H9 (cell line): ENCODE measurements around the gene GOLGA6L7. TPM values are rescaled to one million over a fixed set of nuclear protein-coding genes. Genes with fewer than 3 reads are reported as not detected.

Source experiments
- DNase-seq: peaks from one replicate; pipeline ENCODE4 v3.0.0-alpha.2; 2017
- H2AFZ ChIP-seq: one replicate; pipeline ENCODE4 v1.6.1; 2013; ENCODE audit warnings: mild to moderate bottlenecking, low read length, control low read depth, moderate library complexity
- H2AK5ac ChIP-seq: 2 replicates; pipeline ENCODE4 v1.6.1; 2013; ENCODE audit warnings: low read length, control low read depth, mixed read lengths; ENCODE audit not compliant: insufficient read length
- H2BK120ac ChIP-seq: one replicate; pipeline ENCODE4 v1.6.1; 2013; ENCODE audit warnings: low read depth, mild to moderate bottlenecking, low read length, control low read depth, inconsistent platforms; ENCODE audit not compliant: poor library complexity, severe bottlenecking
- H2BK12ac ChIP-seq: 2 replicates; pipeline ENCODE4 v1.6.1; 2013; ENCODE audit warnings: low read length, control low read depth, mixed read lengths, low read depth; ENCODE audit not compliant: insufficient read length
- H2BK15ac ChIP-seq: 2 replicates; pipeline ENCODE4 v1.6.1; 2013; ENCODE audit warnings: low read depth, low read length, control low read depth
- H2BK20ac ChIP-seq: one replicate; pipeline ENCODE4 v1.6.1; 2013; ENCODE audit warnings: low read depth, mild to moderate bottlenecking, low read length, control low read depth, inconsistent platforms; ENCODE audit not compliant: poor library complexity, severe bottlenecking
- H2BK5ac ChIP-seq: 2 replicates; pipeline ENCODE4 v1.6.1; 2013; ENCODE audit warnings: low read length, control low read depth, mixed read lengths; ENCODE audit not compliant: insufficient read length
- H3K14ac ChIP-seq: 2 replicates; pipeline ENCODE4 v1.6.1; 2013; ENCODE audit warnings: low read length, control low read depth; ENCODE audit not compliant: insufficient read depth
- H3K18ac ChIP-seq: 2 replicates; pipeline ENCODE4 v1.6.1; 2013; ENCODE audit warnings: low read depth, mild to moderate bottlenecking, mixed read lengths, low read length, control low read depth; ENCODE audit not compliant: insufficient read length
- H3K23ac ChIP-seq: 2 replicates; pipeline ENCODE4 v1.6.1; 2013; ENCODE audit warnings: low read length, control low read depth, mixed read lengths, low read depth; ENCODE audit not compliant: insufficient read length
- H3K23me2 ChIP-seq: 2 replicates; pipeline ENCODE4 v1.6.1; 2013; ENCODE audit warnings: low read depth, mild to moderate bottlenecking, mixed read lengths, low read length, control low read depth; ENCODE audit not compliant: insufficient read length, poor library complexity, severe bottlenecking
- H3K27ac ChIP-seq: 2 replicates; pipeline ENCODE4 v1.5.1; 2013; ENCODE audit warnings: low read length, control low read depth, mixed read lengths, low read depth; ENCODE audit not compliant: insufficient read length
- H3K27me3 ChIP-seq: 2 replicates; pipeline ENCODE4 v1.6.1; 2013; ENCODE audit warnings: low read length, control low read depth, inconsistent platforms; ENCODE audit not compliant: insufficient read depth
- H3K4ac ChIP-seq: 2 replicates; pipeline ENCODE4 v1.6.1; 2013; ENCODE audit warnings: low read depth, mild to moderate bottlenecking, control low read depth, inconsistent platforms, low read length, moderate library complexity
- H3K4me1 ChIP-seq: 2 replicates; pipeline ENCODE4 v1.6.1; 2013; ENCODE audit warnings: low read length, control low read depth, inconsistent platforms; ENCODE audit not compliant: insufficient read depth
- H3K4me2 ChIP-seq: 2 replicates; pipeline ENCODE4 v1.6.1; 2013; ENCODE audit warnings: low read length, control low read depth, mixed read lengths; ENCODE audit not compliant: insufficient read length, insufficient read depth
- H3K56ac ChIP-seq: 2 replicates; pipeline ENCODE4 v1.6.1; 2013; ENCODE audit warnings: low read depth, mild to moderate bottlenecking, mixed read lengths, low read length, control low read depth; ENCODE audit not compliant: insufficient read length
- H3K79me1 ChIP-seq: 2 replicates; pipeline ENCODE4 v1.6.1; 2013; ENCODE audit warnings: low read depth, mild to moderate bottlenecking, moderate library complexity, low read length, control low read depth, inconsistent platforms; ENCODE audit not compliant: insufficient read depth, poor library complexity, severe bottlenecking
- H3K79me2 ChIP-seq: 2 replicates; pipeline ENCODE4 v1.6.1; 2013; ENCODE audit warnings: low read length, control low read depth, inconsistent platforms; ENCODE audit not compliant: insufficient read depth
- H3K9ac ChIP-seq: 2 replicates; pipeline ENCODE4 v1.6.1; 2013; ENCODE audit warnings: low read length, control low read depth, mixed read lengths; ENCODE audit not compliant: insufficient read length; ENCODE audit errors: extremely low read depth
- H3K9me3 ChIP-seq: one replicate; pipeline ENCODE4 v1.6.1; 2013; ENCODE audit warnings: low read depth, low read length, inconsistent platforms; ENCODE audit not compliant: control insufficient read depth
- H3T11ph ChIP-seq: one replicate; pipeline ENCODE4 v1.6.1; 2013; ENCODE audit warnings: mild to moderate bottlenecking, low read length, control low read depth, inconsistent platforms
- H4K20me1 ChIP-seq: one replicate; pipeline ENCODE4 v1.6.1; 2013; ENCODE audit not compliant: control insufficient read depth, insufficient read length, insufficient read depth
- H4K5ac ChIP-seq: 2 replicates; pipeline ENCODE4 v1.6.1; 2013; ENCODE audit warnings: low read depth, mild to moderate bottlenecking, mixed read lengths, low read length, control low read depth; ENCODE audit not compliant: insufficient read length
- H4K8ac ChIP-seq: replicated peaks from 2 replicates; pipeline ENCODE4 v1.6.1; 2013; ENCODE audit warnings: low read length, control low read depth, mixed read lengths, low read depth; ENCODE audit not compliant: insufficient read length
- H4K91ac ChIP-seq: 2 replicates; pipeline ENCODE4 v1.6.1; 2013; ENCODE audit warnings: low read depth, mild to moderate bottlenecking, moderate library complexity, mixed read lengths, low read length, control low read depth; ENCODE audit not compliant: insufficient read length
- H3K27ac Mint-ChIP-seq, 3 experiments: 2 replicates in 2 of 3; 3 replicates in 1 of 3; pipeline ENCODE4 v1.8.0; 2020 to 2021; ENCODE audit warnings: mixed read lengths in 3 of 3, mild to moderate bottlenecking in 1 of 3, moderate library complexity in 1 of 3
- H3K27me3 Mint-ChIP-seq: 2 replicates; pipeline ENCODE4 v1.8.0; 2021; ENCODE audit warnings: low read depth, mild to moderate bottlenecking, moderate library complexity, mixed read lengths
- H3K36me3 Mint-ChIP-seq, 3 experiments: 2 replicates in 2 of 3; 3 replicates in 1 of 3; pipeline ENCODE4 v1.8.0; 2020 to 2021; ENCODE audit warnings: low read depth in 3 of 3, mixed read lengths in 3 of 3; ENCODE audit not compliant: insufficient read depth in 1 of 3
- H3K4me1 Mint-ChIP-seq, 2 experiments: 2 replicates each; pipeline ENCODE4 v1.8.0; 2020; ENCODE audit warnings: mixed read lengths in 2 of 2
- H3K4me3 Mint-ChIP-seq, 2 experiments: 2 replicates in 1 of 2; 3 replicates in 1 of 2; pipeline ENCODE4 v1.8.0; 2020 to 2021; ENCODE audit warnings: mild to moderate bottlenecking in 2 of 2, mixed read lengths in 2 of 2, moderate library complexity in 1 of 2
- H3K9me3 Mint-ChIP-seq, 2 experiments: 2 replicates in 1 of 2; 3 replicates in 1 of 2; pipeline ENCODE4 v1.8.0; 2020; ENCODE audit warnings: mild to moderate bottlenecking in 2 of 2, mixed read lengths in 2 of 2, moderate library complexity in 1 of 2
- WGBS: extraction: QIAGEN DNeasy Blood & Tissue Kit; methylation state at CpG from one replicate; pipeline ENCODE4 v1.1.7; 2013; ENCODE audit warnings: missing lambda C conversion rate, low lambda C conversion rate, mixed read lengths; ENCODE audit not compliant: insufficient read length; ENCODE audit errors: extremely low coverage; 5-methylcytosine and 5-hydroxymethylcytosine counted together
- total RNA-seq: library from RNA; stranded (reverse); gene quantifications from 2 replicates; pipeline ENCODE4 v1.2.1, GENCODE V29; 2021
- TF ChIP-seq, protein P1 (sequence below): fragments of 200-600 bp; sonication (generic); conservative IDR thresholded peaks from 3 replicates; pipeline ENCODE4 v1.8.0; 2021; ENCODE audit warnings: antibody characterized with exemption, mild to moderate bottlenecking

GOLGA6L7 gene
- total RNA-seq, 1 experiment from 2014 or later, result not detected

DNA sequence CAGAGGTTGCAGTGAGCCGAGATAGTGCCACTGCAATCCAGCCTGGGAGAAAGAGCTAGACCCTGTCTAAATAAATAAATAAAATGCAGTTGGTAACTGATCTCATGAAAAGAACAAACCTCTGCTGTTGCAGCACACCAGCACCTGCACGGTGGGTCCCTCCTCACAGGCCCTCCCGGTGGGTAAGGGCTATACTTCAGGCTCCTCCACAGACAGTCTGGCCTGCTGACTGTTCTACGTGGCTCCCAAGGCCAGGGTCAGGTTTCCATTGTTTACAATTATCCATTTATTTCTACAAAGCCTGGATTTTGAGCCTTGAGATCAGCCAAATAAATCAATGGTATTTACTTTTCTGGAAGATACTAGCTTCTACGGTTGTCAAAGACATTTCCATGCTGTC is 32.2 kb upstream of the GOLGA6L7 start:
- Histone ChIP-seq H3K4ac (no peak overlapping the region), H3K27me3 (peaks cover 6% of the 10 kb centered on the region; the same call in 1 of the 2 replicates), H3K79me1 (no peaks in the 10 kb centered on the region), H3K18ac (no peak overlapping the region), H2BK5ac (no peak overlapping the region), H3K9ac (no peak overlapping the region), H3K23me2 (no peaks in the 10 kb centered on the region), H2BK15ac (no peak overlapping the region), H2AK5ac (no peak overlapping the region), H2BK120ac (no peak overlapping the region), H4K8ac (no peak overlapping the region), H4K20me1 (no peaks in the 10 kb centered on the region), H4K5ac (no peak overlapping the region), H3K9me3 (no peaks in the 10 kb centered on the region), H3K23ac (no peak overlapping the region), H3K79me2 (no peaks in the 10 kb centered on the region), H3K4me2 (no peak overlapping the region), H3K56ac (no peak overlapping the region), H3T11ph (no peak overlapping the region), H2AFZ (no peak overlapping the region), H3K4me1 (no peaks in the 10 kb centered on the region; the same call in 1 of the 2 replicates), H4K91ac (no peak overlapping the region), H2BK12ac (no peak overlapping the region), H2BK20ac (no peak overlapping the region), H3K27ac (no peak overlapping the region), H3K14ac (no peak overlapping the region)
- peaks cover 16 to 25% of the 10 kb centered on the region in 2 experiments for H3K4me1 Mint-ChIP-seq
- no peaks in the 10 kb centered on the region; a peak in 2 of 5 replicates for H3K9me3 Mint-ChIP-seq
- WGBS, result no CpG with 5 or more reads among the region's 5 CpGs
- no peak overlapping the region for H3K4me3 Mint-ChIP-seq
- peaks cover 65% of the 10 kb centered on the region for H3K27me3 Mint-ChIP-seq
- TF ChIP-seq, protein P1, sequence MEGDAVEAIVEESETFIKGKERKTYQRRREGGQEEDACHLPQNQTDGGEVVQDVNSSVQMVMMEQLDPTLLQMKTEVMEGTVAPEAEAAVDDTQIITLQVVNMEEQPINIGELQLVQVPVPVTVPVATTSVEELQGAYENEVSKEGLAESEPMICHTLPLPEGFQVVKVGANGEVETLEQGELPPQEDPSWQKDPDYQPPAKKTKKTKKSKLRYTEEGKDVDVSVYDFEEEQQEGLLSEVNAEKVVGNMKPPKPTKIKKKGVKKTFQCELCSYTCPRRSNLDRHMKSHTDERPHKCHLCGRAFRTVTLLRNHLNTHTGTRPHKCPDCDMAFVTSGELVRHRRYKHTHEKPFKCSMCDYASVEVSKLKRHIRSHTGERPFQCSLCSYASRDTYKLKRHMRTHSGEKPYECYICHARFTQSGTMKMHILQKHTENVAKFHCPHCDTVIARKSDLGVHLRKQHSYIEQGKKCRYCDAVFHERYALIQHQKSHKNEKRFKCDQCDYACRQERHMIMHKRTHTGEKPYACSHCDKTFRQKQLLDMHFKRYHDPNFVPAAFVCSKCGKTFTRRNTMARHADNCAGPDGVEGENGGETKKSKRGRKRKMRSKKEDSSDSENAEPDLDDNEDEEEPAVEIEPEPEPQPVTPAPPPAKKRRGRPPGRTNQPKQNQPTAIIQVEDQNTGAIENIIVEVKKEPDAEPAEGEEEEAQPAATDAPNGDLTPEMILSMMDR, result no peak
- H3K36me3 Mint-ChIP-seq, result peaks cover 0 to 1% (median 0%) of the 10 kb centered on the region in 3 experiments; a peak in 1 of 7 replicates
- no peak overlapping the region for H3K27ac Mint-ChIP-seq
- no peak for DNase-seq
